AG04449 (cell line): ENCODE measurements around the gene TIGD6.

ENCODE experiments used
- CTCF ChIA-PET: fragments of 350-600 bp; formaldehyde crosslinking; extraction: SDS; loops from one replicate; lab custom pipeline; 2021; ENCODE audit warnings: antibody characterized with exemption; lab: Yijun Ruan, JAX
- POLR2A ChIA-PET: fragments of 400-600, 350-600 bp; formaldehyde crosslinking; extraction: SDS; loops from one replicate; lab custom pipeline; 2020; ENCODE audit warnings: antibody characterized with exemption, inconsistent platforms; lab: Yijun Ruan, JAX
- DNase-seq: peaks from one replicate; pipeline ENCODE4 v3.0.0-alpha.2; 2010; ENCODE audit warnings: low read depth, low spot score
- H3K4me3 ChIP-seq: 2 replicates; pipeline ENCODE4 v1.5.1; 2011; ENCODE audit warnings: low read depth, mild to moderate bottlenecking, control low read depth, low read length
- CTCF ChIP-seq: IDR thresholded peaks from one replicate; pipeline ENCODE4 v1.5.1; 2011; ENCODE audit warnings: mild to moderate bottlenecking, moderate library complexity, low read length, control low read depth, inconsistent platforms; ENCODE audit not compliant: insufficient read depth; ENCODE audit errors: missing control alignments

Gene TIGD6

DNA sequence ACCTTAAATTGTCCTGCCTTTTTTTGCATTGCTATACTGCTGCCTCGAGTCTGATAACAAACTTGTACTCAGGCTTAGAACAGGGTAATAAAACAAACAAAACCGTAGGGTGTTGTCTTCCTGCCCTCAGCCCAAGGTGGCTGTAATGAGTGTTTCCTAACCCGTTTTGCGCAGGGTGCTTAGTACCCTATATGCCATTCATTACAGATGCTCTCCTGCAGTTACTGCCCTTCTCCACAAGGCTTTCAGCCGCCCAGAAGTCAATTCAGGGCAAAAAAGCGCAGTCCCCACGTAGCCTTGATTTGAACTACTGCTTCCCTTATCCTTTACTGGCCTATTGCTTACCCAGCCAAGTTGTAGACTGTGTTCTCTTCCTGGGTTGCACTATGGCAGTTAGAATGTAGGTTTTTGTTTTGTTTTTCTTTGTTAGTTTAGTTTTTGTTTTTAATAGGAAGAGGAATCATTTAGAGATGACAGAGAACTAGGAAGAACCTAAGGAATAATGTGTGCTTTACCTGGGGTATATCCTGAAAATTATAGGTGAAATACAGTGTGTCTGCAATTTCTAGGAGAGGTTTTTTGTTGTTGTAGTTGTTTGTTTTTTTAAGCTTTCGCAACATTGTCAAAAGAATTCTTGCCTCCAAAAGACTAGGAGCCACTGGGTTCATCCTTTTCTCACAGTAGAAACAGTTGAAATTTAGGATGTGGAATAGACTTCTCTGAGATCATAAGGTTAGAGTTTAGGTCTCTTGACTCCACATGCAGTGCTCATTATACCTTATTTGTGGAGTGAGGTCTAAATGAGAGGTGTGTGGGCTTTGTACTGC is 1.4 kb upstream of the TIGD6 start:
- H3K4me3 ChIP-seq, result peak overlapping the region; percentile 98
- ChIA-PET POLR2A (interaction anchor here (1.6 kb wide), 1 partner anchor 105 kb away, joined by 4 read pairs; no protein-coding TSS in a partner anchor), CTCF (interaction anchor here (0.8 to 3.8 kb wide), 13 partner anchors 8 to 218 kb away, joined by 3 to 48 read pairs (median 4); no protein-coding TSS in a partner anchor)
- peak; percentile 37 for DNase-seq
- peak; percentile 66 for TF ChIP-seq CTCF

- peak overlapping the region; percentile 98 for H3K4me3 ChIP-seq
- ChIA-PET POLR2A (interaction anchor here (0.9 to 1.6 kb wide), 11 partner anchors 21 to 142 kb away, joined by 3 to 5 read pairs (median 3); partner anchors contain the start of gene SLC26A2), CTCF (interaction anchor here (1.1 to 3.8 kb wide), 10 partner anchors 9 to 219 kb away, joined by 3 to 48 read pairs (median 5); no protein-coding TSS in a partner anchor)
- TF ChIP-seq CTCF, result no peak
- DNase-seq, result no peak
These were observed 671 bp upstream of the TIGD6 start for GRCh38 chr5:150000990-150001659.

- POLR2A ChIA-PET, result interaction anchor here (0.6 to 1.4 kb wide), 11 partner anchors 10 to 472 kb away, joined by 3 to 5 read pairs (median 3); partner anchors contain the start of gene SLC26A2
- peak overlapping the region; percentile 98 for H3K4me3 ChIP-seq
- TF ChIP-seq CTCF, result no peak
- CTCF ChIA-PET, result interaction anchor here (1.1 to 3.3 kb wide), 6 partner anchors 9 to 363 kb away, joined by 3 to 48 read pairs (median 7); no protein-coding TSS in a partner anchor
- no peak for DNase-seq
These were observed 593 bp downstream of the TIGD6 start for GRCh38 chr5:149999866-150000255.

DNA sequence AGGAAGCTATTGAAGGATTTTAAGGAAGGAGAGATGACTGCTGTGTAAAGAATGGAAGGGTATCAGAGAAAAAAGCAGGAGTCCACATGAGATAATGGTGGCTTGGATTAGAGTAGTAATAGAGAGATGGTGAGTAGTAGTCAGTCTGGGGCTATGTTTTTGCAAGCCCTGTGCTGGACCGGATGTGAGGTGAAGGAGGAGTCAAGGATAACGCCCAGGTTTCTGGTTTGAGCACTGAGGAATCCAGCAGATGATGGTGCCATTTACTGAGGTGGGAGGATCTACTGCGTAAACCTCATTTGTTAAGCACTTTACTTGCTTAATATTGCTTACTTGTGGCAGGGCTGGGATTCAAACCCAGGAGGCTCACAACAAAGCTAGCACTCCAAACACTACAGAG is 1.1 kb downstream of the TIGD6 start:
- H3K4me3 ChIP-seq, result peak overlapping the region; percentile 15
- DNase-seq, result no peak
- no peak for TF ChIP-seq CTCF
- ChIA-PET POLR2A (interaction anchor here (0.7 to 1.4 kb wide), 3 partner anchors 11 to 29 kb away, joined by 3 to 5 read pairs (median 5); no protein-coding TSS in a partner anchor), CTCF (interaction anchor here (0.9 to 3.3 kb wide), 5 partner anchors 8 to 363 kb away, joined by 3 to 48 read pairs (median 11); no protein-coding TSS in a partner anchor)

DNA sequence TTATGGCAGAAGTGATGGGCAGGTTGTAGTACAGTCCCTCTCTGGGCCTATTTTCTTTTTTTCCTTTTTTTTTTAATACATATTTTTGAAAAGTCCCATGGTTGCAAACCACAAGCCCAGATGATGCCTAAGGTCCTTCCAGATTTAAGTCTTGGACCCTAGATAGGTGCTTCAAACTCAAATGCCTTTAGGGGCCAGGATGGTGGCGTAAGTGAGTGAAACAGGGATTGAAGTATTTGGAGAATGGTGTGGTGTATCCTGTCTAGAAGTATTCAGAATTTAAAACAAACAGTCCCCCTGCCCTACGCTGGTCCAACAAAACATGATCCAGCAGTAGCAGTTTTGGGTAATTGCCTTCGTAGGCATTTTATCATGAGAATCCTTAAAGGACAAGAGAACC is 2.2 kb downstream of the TIGD6 start:
- POLR2A ChIA-PET, result no interaction called here
- no peak for DNase-seq
- CTCF ChIA-PET, result interaction anchor here (0.9 to 3.3 kb wide), 4 partner anchors 36 to 362 kb away, joined by 3 to 48 read pairs (median 7); no protein-coding TSS in a partner anchor

More for the DNA sequence above, 2.2 kb downstream of the TIGD6 start:
- no peak overlapping the region for H3K4me3 ChIP-seq
- TF ChIP-seq CTCF, result no peak
